ENCODE data around the gene NWD2. TPM values are rescaled to one million over a fixed set of nuclear protein-coding genes. Genes with fewer than 3 reads are reported as not detected.
"Not testable (repeated sequence)": the region's sequence is repeated elsewhere in the genome, so short reads cannot be mapped to it uniquely, and the experiment has no call there.

NWD2 gene
- total and polyA plus RNA-seq, 9 of the 15 experiments (the other 6 are each of a cell fraction or from before 2014, with no cell fraction given), result not detected

DNA sequence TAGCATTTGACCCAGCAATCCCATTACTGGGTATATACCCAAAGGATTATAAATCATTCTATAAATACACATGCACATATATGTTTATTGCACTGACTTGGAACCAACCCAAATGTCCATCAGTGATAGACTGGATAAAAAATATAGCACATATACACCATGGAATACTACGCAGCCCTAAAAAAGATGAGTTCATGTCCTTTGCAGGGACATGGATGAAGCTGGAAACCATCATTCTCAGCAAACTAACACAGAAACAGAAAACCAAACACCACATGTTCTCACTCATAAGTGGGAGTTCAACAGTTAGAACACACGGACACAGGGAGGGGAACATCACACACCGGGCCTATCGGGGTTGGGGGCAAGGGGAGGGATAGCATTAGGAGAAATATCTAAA, 250.8 kb downstream of the NWD2 start:
- in situ Hi-C loops (cut with MboI), result not testable (repeated sequence)

More for the DNA sequence above, 250.8 kb downstream of the NWD2 start:
- H3K27me3 ChIP-seq (ENCODE audit: control insufficient read depth in 2 of 2, insufficient read depth in 2 of 2, low read length in 2 of 2); FAIRE-seq; H4K20me1 ChIP-seq (replicated peaks; ENCODE audit: control insufficient read depth, insufficient read depth, low read length); intact Hi-C loops (cut with micrococcal nuclease); CTCF ChIA-PET (ENCODE audit: low intra/inter-chr PET ratio); H2AFZ ChIP-seq (ENCODE audit: low read depth, low read length); H3K9ac ChIP-seq (ENCODE audit: insufficient read depth in 1 of 2, low read depth in 2 of 2, low read length in 2 of 2); H3K9me1 ChIP-seq (ENCODE audit: control insufficient read depth, insufficient read depth, low read length); H3K36me3 ChIP-seq (ENCODE audit: control insufficient read depth, insufficient read depth, low read length); ATAC-seq; DNase-seq (ENCODE audit: extremely low read depth in 1 of 4, low spot score in 3 of 4); H3K9me3 ChIP-seq (replicated peaks; ENCODE audit: control insufficient read depth, insufficient read depth, low read depth, low read length); H3K79me2 ChIP-seq (ENCODE audit: control insufficient read depth, insufficient read depth, low read length); H3K4me3 ChIP-seq; BruUV-seq (replicated peaks); H3K4me1 ChIP-seq (replicated peaks in 1 of 2; ENCODE audit: control insufficient read depth in 2 of 2, insufficient read depth in 2 of 2, low read length in 2 of 2); H3K27ac ChIP-seq (ENCODE audit: extremely low read depth, low read depth, low read length); H3K4me2 ChIP-seq (ENCODE audit: insufficient read depth, low read length): not testable (repeated sequence)
- peak; percentile 56 for TF ChIP-seq ZNF146 (CRISPR knock-in tag; IDR thresholded peaks at IDR 0.05; ENCODE audit: unreplicated experiment)
- 21% methylated on average over 4 of the region's 4 CpGs for WGBS (ENCODE audit: insufficient coverage, low coverage, missing lambda C conversion rate)
- POLR2A ChIA-PET, result interaction anchor here (1.1 kb wide), 1 partner anchor 9 kb away, joined by 3 read pairs; no protein-coding TSS in a partner anchor

Small RNA genes lying within 50 kb of the gene (microRNA-seq; reads per million reads assigned to microRNA genes)
- not detected for gene MIR4801 (ENCODE audit: borderline microRNAs expressed)

Small RNA genes lying within 50 kb of the gene (small RNA-seq; reads per million reads assigned to genes)
- gene MIR4801, result not detected
